BLaER1 treated with 17β-estradiol and CSF1 and Interleukin-3, amounts not matched to agents 10 nM and 100 nM (cell line): ENCODE measurements around the gene CYS1.

Experiments
- H3K27ac ChIP-seq, 11 experiments: shearing (Covaris generic); formaldehyde crosslinking; 2 replicates each; pipeline ENCODE4 v1.8.1; 2022
- H3K27me3 ChIP-seq, 11 experiments: shearing (Covaris generic); formaldehyde crosslinking; 2 replicates each; pipeline ENCODE4 v1.8.1; 2022
- H3K36me3 ChIP-seq, 11 experiments: shearing (Covaris generic); formaldehyde crosslinking; 2 replicates each; pipeline ENCODE4 v1.8.1; 2022
- H3K4me1 ChIP-seq, 10 experiments: shearing (Covaris generic); formaldehyde crosslinking; 2 replicates each; pipeline ENCODE4 v1.8.1; 2022
- H3K4me2 ChIP-seq, 11 experiments: shearing (Covaris generic); formaldehyde crosslinking; 2 replicates each; pipeline ENCODE4 v1.8.1; 2022
- H3K4me3 ChIP-seq, 10 experiments: shearing (Covaris generic); formaldehyde crosslinking; 2 replicates each; pipeline ENCODE4 v1.8.1; 2022
- H3K9ac ChIP-seq, 11 experiments: shearing (Covaris generic); formaldehyde crosslinking; 2 replicates each; pipeline ENCODE4 v1.8.1; 2022
- H3K9me3 ChIP-seq, 11 experiments: shearing (Covaris generic); formaldehyde crosslinking; replicated peaks in 1 of 11; 2 replicates each; pipeline ENCODE4 v1.8.1; 2022
- H4K20me1 ChIP-seq, 11 experiments: shearing (Covaris generic); formaldehyde crosslinking; 2 replicates each; pipeline ENCODE4 v1.8.1; 2022
- Cebpa-rat ChIP-seq, 11 experiments: shearing (Covaris generic); IDR thresholded peaks; 2 replicates each; pipeline ENCODE4 v1.8.1; 2022

CYS1 gene

DNA sequence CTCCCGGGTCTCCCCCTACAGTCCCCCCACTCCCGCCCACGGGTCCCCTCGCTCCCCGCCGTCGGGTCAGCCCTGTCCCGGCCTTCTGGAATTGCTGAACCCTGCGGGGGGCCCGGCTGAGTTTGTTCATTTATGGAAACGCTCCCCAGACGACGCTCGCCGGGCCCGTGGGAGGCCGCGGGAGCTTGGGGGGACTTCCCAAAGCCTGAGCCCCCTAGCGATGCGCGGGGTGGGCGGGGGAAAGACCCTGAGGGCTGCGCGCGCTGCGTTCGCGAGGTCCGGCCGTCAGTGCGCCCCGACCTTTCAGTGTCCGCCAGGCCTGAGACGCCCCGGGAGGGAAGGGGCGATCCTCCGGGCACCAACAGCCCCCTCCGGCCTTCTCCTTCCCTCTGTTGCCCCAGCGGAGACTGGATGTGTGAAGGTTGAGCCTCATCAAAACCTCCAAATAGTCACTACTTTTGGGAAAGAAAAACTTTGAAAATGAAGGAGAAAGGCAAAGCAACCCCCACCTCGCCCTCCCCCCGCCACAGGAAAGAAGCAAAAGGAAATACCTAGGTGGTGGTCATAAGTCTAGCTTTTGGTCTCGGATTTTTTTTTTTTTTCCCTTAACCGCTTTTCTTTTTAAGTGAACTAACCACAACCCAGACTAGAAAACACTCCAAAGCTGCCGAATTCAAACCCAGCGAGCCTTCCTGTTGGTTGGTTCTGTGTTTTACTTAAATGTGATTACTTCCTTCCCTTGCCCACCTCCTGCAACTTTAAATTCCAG, 509 bp upstream of the CYS1 start:
- Histone ChIP-seq H3K4me3 (peak overlapping the region; percentile 53 to 73 (median 62)), H3K27me3 (peaks cover 82 to 99% (median 89%) of the 10 kb centered on the region in 11 experiments), H3K9me3 (no peaks in the 10 kb centered on the region), H3K27ac (no peak overlapping the region), H3K4me1 (peaks cover 8 to 29% (median 22%) of the 10 kb centered on the region in 10 experiments; a peak in 19 of 20 replicates), H3K36me3 (no peaks in the 10 kb centered on the region), H3K4me2 (peak overlapping the region; percentile 83 to 97 (median 92)), H3K9ac (peak overlapping the region in 5 of 11 experiments; percentile 21 to 64 (median 43); a peak in 7 of 22 replicates), H4K20me1 (peaks cover 0 to 36% (median 25%) of the 10 kb centered on the region in 11 experiments; a peak in 16 of 22 replicates)
- TF ChIP-seq Cebpa-rat (IDR thresholded peaks at IDR 0.05): no peak

- Histone ChIP-seq H3K27me3 (peaks cover 90 to 100% (median 97%) of the 10 kb centered on the region in 11 experiments), H4K20me1 (peaks cover 0 to 39% (median 25%) of the 10 kb centered on the region in 11 experiments; a peak in 16 of 22 replicates), H3K4me1 (peaks cover 8 to 29% (median 22%) of the 10 kb centered on the region in 10 experiments; a peak in 19 of 20 replicates), H3K36me3 (no peaks in the 10 kb centered on the region), H3K27ac (no peak overlapping the region), H3K9ac (peak overlapping the region in 10 of 11 experiments; percentile 30 to 75 (median 64); a peak in 21 of 22 replicates), H3K4me2 (peak overlapping the region; percentile 83 to 97 (median 92)), H3K4me3 (peak overlapping the region; percentile 53 to 73 (median 62)), H3K9me3 (no peaks in the 10 kb centered on the region)
- no peak for TF ChIP-seq Cebpa-rat (IDR thresholded peaks at IDR 0.05)
Measured at GRCh38 chr2:10079266-10079869, 843 bp downstream of the CYS1 start.

- H3K27me3 ChIP-seq: peaks cover 85 to 100% (median 97%) of the 10 kb centered on the region in 11 experiments
- TF ChIP-seq Cebpa-rat (IDR thresholded peaks at IDR 0.05): no peak
- H3K36me3 ChIP-seq: no peaks in the 10 kb centered on the region
- no peak overlapping the region for H3K27ac ChIP-seq
- peaks cover 0 to 40% (median 25%) of the 10 kb centered on the region in 11 experiments; a peak in 16 of 22 replicates for H4K20me1 ChIP-seq
- peak overlapping the region in 8 of 11 experiments; percentile 60 to 75 (median 66); a peak in 7 of 22 replicates for H3K9ac ChIP-seq
- peaks cover 8 to 29% (median 22%) of the 10 kb centered on the region in 10 experiments; a peak in 19 of 20 replicates for H3K4me1 ChIP-seq
- no peaks in the 10 kb centered on the region for H3K9me3 ChIP-seq
- H3K4me3 ChIP-seq: peak overlapping the region; percentile 53 to 73 (median 62); a peak in 16 of 20 replicates
- H3K4me2 ChIP-seq: peak overlapping the region; percentile 83 to 97 (median 92)
Measured at GRCh38 chr2:10078704-10079265, 1.4 kb downstream of the CYS1 start.

DNA sequence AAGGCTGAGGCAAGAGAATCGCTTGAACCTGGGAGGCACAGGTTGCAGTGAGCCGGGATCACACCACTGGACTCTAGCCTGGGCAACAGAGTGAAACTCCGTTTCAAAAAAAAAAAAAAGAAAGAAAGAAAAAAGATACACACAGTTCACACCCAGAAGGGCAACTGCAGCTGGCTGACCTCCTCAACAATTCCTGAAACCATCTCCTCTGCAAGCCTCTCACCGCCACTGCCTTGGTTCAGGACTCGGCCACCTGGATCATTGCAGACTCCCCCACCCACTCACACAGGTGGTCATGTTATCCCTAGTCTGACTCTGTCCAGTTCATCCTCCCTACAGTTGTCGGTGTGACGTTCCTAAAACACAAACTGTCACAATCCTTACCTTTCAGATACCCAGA, 2.2 kb downstream of the CYS1 start:
- no peak overlapping the region for H3K4me2 ChIP-seq
- no peaks in the 10 kb centered on the region for H3K36me3 ChIP-seq
- H4K20me1 ChIP-seq: peaks cover 0 to 37% (median 25%) of the 10 kb centered on the region in 11 experiments; a peak in 16 of 22 replicates
- H3K27me3 ChIP-seq: peaks cover 77 to 100% (median 96%) of the 10 kb centered on the region in 11 experiments
- H3K9ac ChIP-seq: no peak overlapping the region
- no peak overlapping the region for H3K27ac ChIP-seq
- TF ChIP-seq Cebpa-rat (IDR thresholded peaks at IDR 0.05): no peak
- peaks cover 8 to 29% (median 22%) of the 10 kb centered on the region in 10 experiments; a peak in 19 of 20 replicates for H3K4me1 ChIP-seq
- H3K4me3 ChIP-seq: no peak overlapping the region
- no peaks in the 10 kb centered on the region for H3K9me3 ChIP-seq

DNA sequence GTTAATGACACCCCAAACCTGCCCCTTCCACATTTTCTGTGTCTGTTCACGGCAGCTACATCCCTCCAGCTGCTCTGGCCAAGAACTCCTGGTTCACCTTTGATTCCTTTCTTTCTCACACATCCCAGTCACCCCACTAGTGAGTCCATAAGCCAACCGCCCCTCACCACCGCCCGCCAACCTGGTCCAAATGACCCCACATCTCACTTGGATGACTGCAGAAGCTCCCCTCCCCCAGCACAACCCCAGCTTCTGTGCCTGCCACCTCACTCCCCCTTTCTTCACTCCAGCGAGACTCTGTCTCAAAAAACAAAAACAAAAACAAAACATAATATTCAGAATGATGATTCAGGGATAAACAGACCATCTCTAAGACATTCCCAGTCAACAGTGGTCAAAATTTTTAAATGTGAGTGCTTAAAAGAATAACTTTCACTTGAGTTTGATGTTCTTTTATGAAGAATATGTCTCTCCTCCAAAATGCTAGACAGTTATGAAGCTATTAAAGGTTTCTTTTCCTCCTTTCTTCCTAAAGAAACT, 3.2 kb downstream of the CYS1 start:
- H3K4me3 ChIP-seq: no peak overlapping the region
- TF ChIP-seq Cebpa-rat (IDR thresholded peaks at IDR 0.05): no peak
- H3K9me3 ChIP-seq: no peaks in the 10 kb centered on the region
- no peak overlapping the region for H3K27ac ChIP-seq
- no peaks in the 10 kb centered on the region for H3K36me3 ChIP-seq
- H3K27me3 ChIP-seq: peaks cover 68 to 93% (median 89%) of the 10 kb centered on the region in 11 experiments
- H3K4me2 ChIP-seq: no peak overlapping the region
- H4K20me1 ChIP-seq: peaks cover 0 to 41% (median 25%) of the 10 kb centered on the region in 11 experiments; a peak in 16 of 22 replicates
- H3K9ac ChIP-seq: no peak overlapping the region
- peaks cover 8 to 34% (median 22%) of the 10 kb centered on the region in 10 experiments; a peak in 19 of 20 replicates for H3K4me1 ChIP-seq

- H3K36me3 ChIP-seq: no peaks in the 10 kb centered on the region
- H3K27ac ChIP-seq: no peak overlapping the region
- H3K9ac ChIP-seq: no peak overlapping the region
- H3K27me3 ChIP-seq: peaks cover 62 to 88% (median 83%) of the 10 kb centered on the region in 11 experiments
- no peak overlapping the region for H3K4me2 ChIP-seq
- H3K9me3 ChIP-seq: no peaks in the 10 kb centered on the region
- no peak for TF ChIP-seq Cebpa-rat (IDR thresholded peaks at IDR 0.05)
- no peak overlapping the region for H3K4me3 ChIP-seq
- peaks cover 8 to 35% (median 22%) of the 10 kb centered on the region in 10 experiments; a peak in 19 of 20 replicates for H3K4me1 ChIP-seq
- peaks cover 0 to 41% (median 25%) of the 10 kb centered on the region in 11 experiments; a peak in 16 of 22 replicates for H4K20me1 ChIP-seq
Measured at GRCh38 chr2:10076511-10076910, 3.7 kb downstream of the CYS1 start.

GRCh38 chr2:10075571-10076209, 4.5 kb downstream of the CYS1 start:
- peaks cover 5 to 27% (median 16%) of the 10 kb centered on the region in 10 experiments; a peak in 19 of 20 replicates for H3K4me1 ChIP-seq
- H3K4me2 ChIP-seq: peak overlapping the region in 1 of 11 experiments; percentile 10; a peak in 1 of 22 replicates
- peaks cover 0 to 37% (median 24%) of the 10 kb centered on the region in 11 experiments; a peak in 16 of 22 replicates for H4K20me1 ChIP-seq
- peaks cover 54 to 80% (median 75%) of the 10 kb centered on the region in 11 experiments for H3K27me3 ChIP-seq
- no peak overlapping the region for H3K27ac ChIP-seq
- no peak overlapping the region for H3K4me3 ChIP-seq
- no peak overlapping the region for H3K9ac ChIP-seq
- no peak for TF ChIP-seq Cebpa-rat (IDR thresholded peaks at IDR 0.05)
- no peaks in the 10 kb centered on the region for H3K36me3 ChIP-seq
- no peaks in the 10 kb centered on the region for H3K9me3 ChIP-seq

- Histone ChIP-seq H3K36me3 (no peaks in the 10 kb centered on the region), H3K4me2 (0 out of 22 replicates have a peak overlapping the region, but pooled peaks of 1 of the 11 experiments have one; percentile 10), H3K9me3 (no peaks in the 10 kb centered on the region), H3K9ac (no peak overlapping the region), H3K4me1 (peaks cover 0 to 23% (median 12%) of the 10 kb centered on the region in 10 experiments; a peak in 16 of 20 replicates), H3K27me3 (peaks cover 48 to 74% (median 69%) of the 10 kb centered on the region in 11 experiments), H3K27ac (no peak overlapping the region), H4K20me1 (peaks cover 0 to 31% (median 19%) of the 10 kb centered on the region in 11 experiments; a peak in 15 of 22 replicates), H3K4me3 (no peak overlapping the region)
- no peak for TF ChIP-seq Cebpa-rat (IDR thresholded peaks at IDR 0.05)
Measured at GRCh38 chr2:10075101-10075500, 5.1 kb downstream of the CYS1 start.
